Upper lobe of left lung (tissue), 4 donors: Measurements from ENCODE around the gene ABHD17C.

ENCODE experiments used
- CTCF ChIP-seq, 6 experiments: fragments of 450-650 bp in 4 of 6; fragments of 200-600 bp in 2 of 6; sonication (generic) in 2 of 6; IDR thresholded peaks; one replicate each; pipeline ENCODE4 v1.5.1; 2016 to 2019; ENCODE audit warnings: antibody characterized with exemption in 6 of 6
- EP300 ChIP-seq, 4 donors: sonication (generic); formaldehyde crosslinking; IDR thresholded peaks; one replicate each; pipeline ENCODE4 v1.5.1; 2017; ENCODE audit warnings: antibody characterized with exemption in 4 of 4, control low read depth in 2 of 4
- POLR2A ChIP-seq, 4 donors: fragments of 450-650 bp; IDR thresholded peaks; one replicate each; pipeline ENCODE4 v1.5.1; 2016 to 2017; ENCODE audit warnings: antibody characterized with exemption in 4 of 4, mild to moderate bottlenecking in 2 of 4

GRCh38 chr15:80744826-80745225, 49.7 kb downstream of the ABHD17C start:
- TF ChIP-seq POLR2A (IDR thresholded peaks at IDR 0.05) (no peak), EP300 (IDR thresholded peaks at IDR 0.05) (no peak), CTCF (IDR thresholded peaks at IDR 0.05) (no peak)
